Gastroesophageal sphincter (tissue), 3 donors: ENCODE data around the gene ACTR3C.

ENCODE experiments used
- CTCF ChIP-seq, 4 experiments: fragments of 200-600 bp in 2 of 4; fragments of 450-650 bp in 2 of 4; sonication (generic) in 1 of 4; IDR thresholded peaks; one replicate each; pipeline ENCODE4 v1.5.1; 2017 to 2019; ENCODE audit warnings: antibody characterized with exemption in 4 of 4, mild to moderate bottlenecking in 2 of 4, moderate library complexity in 2 of 4
- POLR2A ChIP-seq, 2 donors: fragments of 450-650 bp; IDR thresholded peaks; one replicate each; pipeline ENCODE4 v1.6.1; 2017; ENCODE audit warnings: antibody characterized with exemption in 2 of 2, mild to moderate bottlenecking in 2 of 2, moderate library complexity in 1 of 2
- POLR2AphosphoS5 ChIP-seq: sonication (generic); formaldehyde crosslinking; IDR thresholded peaks from one replicate; pipeline ENCODE4 v1.6.1; 2017; ENCODE audit warnings: antibody characterized with exemption

- TF ChIP-seq CTCF (IDR thresholded peaks at IDR 0.05) (no peak), POLR2AphosphoS5 (no peak), POLR2A (IDR thresholded peaks at IDR 0.05) (no peak)
Measured at GRCh38 chr7:150363872-150364271, 40.5 kb upstream of the ACTR3C start.
